HG03095 (cell line): Measurements from ENCODE around the gene DUX4.
"Not testable (repeated sequence)": the region's sequence is repeated elsewhere in the genome, so short reads cannot be mapped to it uniquely, and the experiment has no call there.

Experiments
- ATAC-seq: cut with Tn5 transposase; IDR thresholded peaks from one replicate; pipeline ENCODE4 v1.9.1; 2021; ENCODE audit warnings: moderate library complexity; ENCODE audit not compliant: unreplicated experiment

Gene DUX4

GRCh38 chr4:190173428-190173827, at the start of gene DUX4:
Gene DUX4, plus strand, starts transcription at chr4:190173774. Its CDS starts 0 bp downstream, at chr4:190173774.
- not testable (repeated sequence) for ATAC-seq

DNA sequence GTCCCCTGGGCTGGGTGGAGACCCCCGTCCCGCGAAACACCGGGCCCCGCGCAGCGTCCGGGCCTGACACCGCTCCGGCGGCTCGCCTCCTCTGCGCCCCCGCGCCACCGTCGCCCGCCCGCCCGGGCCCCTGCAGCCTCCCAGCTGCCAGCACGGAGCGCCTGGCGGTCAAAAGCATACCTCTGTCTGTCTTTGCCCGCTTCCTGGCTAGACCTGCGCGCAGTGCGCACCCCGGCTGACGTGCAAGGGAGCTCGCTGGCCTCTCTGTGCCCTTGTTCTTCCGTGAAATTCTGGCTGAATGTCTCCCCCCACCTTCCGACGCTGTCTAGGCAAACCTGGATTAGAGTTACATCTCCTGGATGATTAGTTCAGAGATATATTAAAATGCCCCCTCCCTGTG, 1.9 kb downstream of the DUX4 start:
- not testable (repeated sequence) for ATAC-seq

DNA sequence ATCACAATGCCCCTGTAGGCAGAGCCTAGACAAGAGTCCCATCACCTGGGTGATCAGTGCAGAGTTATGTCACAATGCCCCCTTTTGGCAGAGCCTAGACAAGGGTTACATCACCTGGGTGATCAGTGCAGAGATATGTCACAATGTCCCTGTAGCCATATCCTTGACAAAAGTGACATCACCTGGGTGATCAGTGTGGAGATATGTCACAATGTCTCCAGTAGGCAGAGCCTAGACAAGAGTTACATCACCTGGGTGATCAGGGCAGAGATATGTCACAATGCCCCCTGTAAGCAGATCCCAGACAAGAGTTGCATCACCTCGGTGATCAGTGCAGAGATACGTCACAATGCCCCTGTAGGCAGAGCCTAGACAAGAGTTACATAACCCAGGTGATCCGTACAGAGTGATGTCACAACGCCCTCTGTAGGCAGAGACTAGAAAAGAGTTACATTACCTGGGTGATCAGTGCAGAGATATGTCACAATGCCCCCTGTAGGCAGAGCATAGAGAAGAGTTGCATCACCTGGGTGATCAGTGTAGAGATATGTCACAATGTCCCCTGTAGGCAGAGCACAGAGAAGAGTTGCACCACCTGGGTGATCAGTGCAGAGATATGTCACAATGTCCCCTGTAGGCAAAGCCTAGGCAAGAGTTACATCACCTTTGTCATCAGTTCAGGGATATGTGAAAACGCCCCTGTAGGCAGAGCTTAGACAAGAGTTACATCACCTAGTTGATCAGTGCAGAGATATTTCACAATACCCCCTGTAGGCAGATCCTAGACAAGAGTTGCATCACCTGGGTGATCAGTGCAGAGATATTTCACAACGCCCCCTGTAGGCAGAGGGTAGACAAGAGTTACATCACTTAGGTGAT, 4.4 kb downstream of the DUX4 start:
- not testable (repeated sequence) for ATAC-seq

DNA sequence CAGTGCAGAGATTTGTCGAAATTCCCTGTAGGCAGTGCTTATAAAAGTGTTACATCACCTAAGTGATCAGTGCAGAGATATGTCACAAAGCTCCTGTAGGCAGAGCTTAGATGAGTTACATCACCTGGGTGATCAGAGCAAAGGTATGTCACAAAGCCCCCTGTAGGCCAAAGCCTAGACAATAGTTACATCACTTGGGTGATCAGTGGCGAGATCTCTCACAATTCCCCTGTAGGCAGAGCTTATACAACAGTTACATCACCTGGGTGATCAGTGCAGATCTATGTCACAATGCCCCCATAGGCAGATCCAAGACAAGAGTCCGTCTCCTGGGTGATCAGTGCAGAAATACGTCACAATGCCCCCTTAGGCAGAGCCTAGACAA, 5.0 kb downstream of the DUX4 start:
- not testable (repeated sequence) for ATAC-seq

GRCh38 chr4:190179030-190179739, 5.6 kb downstream of the DUX4 start:
- peak; percentile 56 for ATAC-seq

- ATAC-seq, result not testable (repeated sequence)
Observed at GRCh38 chr4:190179740-190180094, 6.1 kb downstream of the DUX4 start.

GRCh38 chr4:190180947-190181346, 7.4 kb downstream of the DUX4 start:
- not testable (repeated sequence) for ATAC-seq

DNA sequence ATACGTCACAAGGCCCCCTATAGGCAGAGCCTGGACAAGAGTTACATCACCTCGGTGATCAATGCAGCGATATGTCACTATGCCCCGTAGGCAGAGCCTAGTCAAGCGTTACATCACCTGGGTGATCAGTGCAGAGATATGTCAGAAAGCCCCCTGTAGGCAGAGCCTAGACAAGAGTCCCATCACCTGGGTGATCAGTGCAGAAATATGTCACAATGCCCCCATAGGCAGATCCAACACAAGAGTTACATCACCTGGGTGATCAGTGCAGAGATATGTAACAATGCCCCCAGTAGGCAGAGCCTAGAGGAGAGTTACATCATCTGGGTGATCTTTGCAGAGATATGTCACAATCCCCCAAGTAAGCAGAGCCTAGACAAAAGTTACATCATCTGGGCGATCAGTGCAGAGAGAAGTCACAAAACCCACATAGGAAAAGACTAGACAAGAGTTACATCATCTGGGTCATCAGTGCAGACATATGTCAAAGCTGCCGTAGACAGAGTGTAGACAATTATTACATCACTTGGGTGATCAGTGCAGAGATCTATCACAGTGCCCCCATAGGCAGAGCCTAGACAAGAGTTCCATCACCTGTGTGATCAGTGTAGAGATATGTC, 8.0 kb downstream of the DUX4 start:
- not testable (repeated sequence) for ATAC-seq

DNA sequence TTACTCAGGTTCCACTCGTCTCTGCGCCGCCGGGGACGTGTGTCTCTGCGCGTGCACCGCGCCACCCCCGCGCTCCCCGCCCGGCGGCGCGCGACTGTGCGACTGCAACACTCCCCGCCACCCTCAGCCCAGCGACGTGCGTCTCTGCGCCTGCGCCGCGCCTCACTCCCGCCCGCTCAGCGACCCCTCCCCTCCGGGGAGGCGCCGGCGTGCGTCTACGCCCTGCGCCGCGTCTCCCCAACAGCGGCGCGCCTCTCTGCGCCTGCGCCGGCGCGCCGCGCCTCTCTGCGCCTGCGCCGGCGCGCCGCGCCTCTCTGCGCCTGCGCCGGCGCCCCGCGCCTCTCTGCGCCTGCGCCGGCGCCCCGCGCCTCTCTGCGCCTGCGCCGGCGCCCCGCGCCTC, 29.9 kb downstream of the DUX4 start:
- not testable (repeated sequence) for ATAC-seq
